HepG2 (cell line): ENCODE results near the gene CES2. TPM values are rescaled to one million over a fixed set of nuclear protein-coding genes. Genes with fewer than 3 reads are reported as not detected.

ENCODE experiments used
- ATF7-NPFF ChIP-seq: sonication (generic); formaldehyde crosslinking; IDR thresholded peaks from 2 replicates; pipeline ENCODE4 v1.8.1; 2023; ENCODE audit warnings: mild to moderate bottlenecking, low read depth, missing genetic modification reagents, moderate library complexity
- ERF ChIP-seq: IDR thresholded peaks from 2 replicates; pipeline ENCODE4 v1.6.1; 2018; ENCODE audit warnings: missing biosample characterization, missing genetic modification reagents
- FOSL2 ChIP-seq: sonication (generic); formaldehyde crosslinking; IDR thresholded peaks from 2 replicates; pipeline ENCODE4 v1.4.0; 2020; ENCODE audit warnings: missing genetic modification reagents
- FOXA1 ChIP-seq, 2 experiments: fragments of 450-650 bp in 1 of 2; sonication (generic) in 1 of 2; formaldehyde crosslinking in 1 of 2; IDR thresholded peaks; 2 replicates each; pipeline versions ENCODE4 v1.4.0 to v1.6.1; 2016 to 2020; ENCODE audit warnings: missing genetic modification reagents in 1 of 2
- HDAC1 ChIP-seq: sonication (generic); formaldehyde crosslinking; IDR thresholded peaks from 2 replicates; pipeline ENCODE4 v1.5.1; 2020; ENCODE audit warnings: mild to moderate bottlenecking, missing genetic modification reagents
- HDAC2 ChIP-seq: sonication (generic); formaldehyde crosslinking; IDR thresholded peaks from 2 replicates; pipeline ENCODE4 v1.4.0; 2020; ENCODE audit warnings: missing genetic modification reagents
- SIN3B ChIP-seq: fragments of 150-350 bp; IDR thresholded peaks from 2 replicates; pipeline ENCODE4 v1.6.1; 2014; ENCODE audit warnings: low read length
- ZBTB21 ChIP-seq: sonication (generic); formaldehyde crosslinking; IDR thresholded peaks from 2 replicates; pipeline ENCODE4 v1.4.0; 2020; ENCODE audit warnings: missing genetic modification reagents
- ZNF597 ChIP-seq: sonication (generic); formaldehyde crosslinking; IDR thresholded peaks from 2 replicates; pipeline ENCODE4 v1.5.0; 2020; ENCODE audit warnings: missing genetic modification reagents
- ZNF615 ChIP-seq: sonication (generic); formaldehyde crosslinking; IDR thresholded peaks from 2 replicates; pipeline ENCODE4 v1.5.0; 2020; ENCODE audit warnings: mild to moderate bottlenecking, missing genetic modification reagents, borderline replicate concordance
- ZNF773 ChIP-seq: sonication (generic); formaldehyde crosslinking; IDR thresholded peaks from 2 replicates; pipeline ENCODE4 v1.4.0; 2020; ENCODE audit warnings: missing genetic modification reagents, borderline replicate concordance
- polyA plus RNA-seq, 8 experiments: library from polyadenylated mRNA; depleted of rRNA in 3 of 8; stranded (reverse) in 7 of 8; unstranded in 1 of 8; fragments of >200 nt; fragmentation: Illumina TruSeq in 4 of 8; extraction: Trizol in 4 of 8; gene quantifications; 2 replicates each; pipeline versions ENCODE4 v1.2.1 to v1.2.3, GENCODE V29; 2011 to 2016; ENCODE audit warnings: low read depth in 4 of 8, missing spikeins in 1 of 8, mixed read lengths in 1 of 8; ENCODE audit not compliant: insufficient read depth in 1 of 8
- total RNA-seq, 5 experiments: library from RNA; depleted of rRNA; stranded (reverse); fragments of >200 nt; fragmentation: Illumina TruSeq; extraction: Trizol; gene quantifications; 2 replicates each; pipeline ENCODE4 v1.2.3, GENCODE V29; 2016; ENCODE audit warnings: low read depth in 1 of 5
- TF ChIP-seq, protein P1 (sequence below): sonication (generic); formaldehyde crosslinking; IDR thresholded peaks from 2 replicates; pipeline ENCODE4 v1.5.0; 2020; ENCODE audit warnings: missing genetic modification reagents
- TF ChIP-seq, protein P2 (sequence below): sonication (generic); formaldehyde crosslinking; IDR thresholded peaks from 2 replicates; pipeline ENCODE4 v1.5.0; 2020; ENCODE audit warnings: missing genetic modification reagents
- TF ChIP-seq, protein P3 (sequence below), 2 experiments: sonication (generic) in 1 of 2; formaldehyde crosslinking in 1 of 2; IDR thresholded peaks; 2 replicates each; pipeline versions ENCODE4 v1.5.1 to v1.6.1; 2011 to 2020; ENCODE audit warnings: borderline replicate concordance in 1 of 2, low read depth in 1 of 2, low read length in 1 of 2, mild to moderate bottlenecking in 1 of 2, missing genetic modification reagents in 1 of 2, moderate library complexity in 1 of 2
- TF ChIP-seq, protein P4 (sequence below): sonication (generic); formaldehyde crosslinking; IDR thresholded peaks from 2 replicates; pipeline ENCODE4 v1.4.0; 2020; ENCODE audit warnings: mild to moderate bottlenecking, missing genetic modification reagents

The CES2 gene
- total and polyA plus RNA-seq, 2 of the 13 experiments (the other 11 are each of a cell fraction or from before 2014, with no cell fraction given): 50.6 to 63.8 TPM

DNA sequence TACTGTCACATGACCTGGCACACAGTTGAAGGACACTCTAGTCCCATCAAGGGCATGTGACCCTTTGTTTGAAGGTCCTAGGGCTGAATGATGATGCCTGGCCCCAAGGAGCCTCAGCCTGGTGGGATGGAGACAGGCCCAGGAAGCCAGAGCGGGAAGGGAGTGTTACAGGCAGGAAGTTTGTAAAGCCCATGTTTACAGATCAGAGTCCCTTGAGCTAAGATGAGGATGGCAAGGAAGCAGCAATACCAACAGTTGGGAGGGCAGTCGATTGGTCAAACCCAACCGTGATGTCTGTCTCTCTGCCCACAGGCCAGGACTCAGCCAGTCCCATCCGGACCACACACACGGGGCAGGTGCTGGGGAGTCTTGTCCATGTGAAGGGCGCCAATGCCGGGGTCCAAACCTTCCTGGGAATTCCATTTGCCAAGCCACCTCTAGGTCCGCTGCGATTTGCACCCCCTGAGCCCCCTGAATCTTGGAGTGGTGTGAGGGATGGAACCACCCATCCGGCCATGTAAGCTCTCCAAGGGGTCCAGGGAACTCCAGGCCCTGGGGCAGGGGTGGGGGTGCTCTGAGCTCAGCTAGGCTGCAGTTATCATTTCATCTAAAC is 2.5 kb downstream of the CES2 start (continued):
- no peak for TF ChIP-seq ATF7-NPFF (CRISPR knock-in tag)
- TF ChIP-seq, protein P1, sequence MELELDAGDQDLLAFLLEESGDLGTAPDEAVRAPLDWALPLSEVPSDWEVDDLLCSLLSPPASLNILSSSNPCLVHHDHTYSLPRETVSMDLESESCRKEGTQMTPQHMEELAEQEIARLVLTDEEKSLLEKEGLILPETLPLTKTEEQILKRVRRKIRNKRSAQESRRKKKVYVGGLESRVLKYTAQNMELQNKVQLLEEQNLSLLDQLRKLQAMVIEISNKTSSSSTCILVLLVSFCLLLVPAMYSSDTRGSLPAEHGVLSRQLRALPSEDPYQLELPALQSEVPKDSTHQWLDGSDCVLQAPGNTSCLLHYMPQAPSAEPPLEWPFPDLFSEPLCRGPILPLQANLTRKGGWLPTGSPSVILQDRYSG (CRISPR knock-in tag): no peak
- TF ChIP-seq, protein P2, sequence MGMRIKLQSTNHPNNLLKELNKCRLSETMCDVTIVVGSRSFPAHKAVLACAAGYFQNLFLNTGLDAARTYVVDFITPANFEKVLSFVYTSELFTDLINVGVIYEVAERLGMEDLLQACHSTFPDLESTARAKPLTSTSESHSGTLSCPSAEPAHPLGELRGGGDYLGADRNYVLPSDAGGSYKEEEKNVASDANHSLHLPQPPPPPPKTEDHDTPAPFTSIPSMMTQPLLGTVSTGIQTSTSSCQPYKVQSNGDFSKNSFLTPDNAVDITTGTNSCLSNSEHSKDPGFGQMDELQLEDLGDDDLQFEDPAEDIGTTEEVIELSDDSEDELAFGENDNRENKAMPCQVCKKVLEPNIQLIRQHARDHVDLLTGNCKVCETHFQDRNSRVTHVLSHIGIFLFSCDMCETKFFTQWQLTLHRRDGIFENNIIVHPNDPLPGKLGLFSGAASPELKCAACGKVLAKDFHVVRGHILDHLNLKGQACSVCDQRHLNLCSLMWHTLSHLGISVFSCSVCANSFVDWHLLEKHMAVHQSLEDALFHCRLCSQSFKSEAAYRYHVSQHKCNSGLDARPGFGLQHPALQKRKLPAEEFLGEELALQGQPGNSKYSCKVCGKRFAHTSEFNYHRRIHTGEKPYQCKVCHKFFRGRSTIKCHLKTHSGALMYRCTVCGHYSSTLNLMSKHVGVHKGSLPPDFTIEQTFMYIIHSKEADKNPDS (CRISPR knock-in tag): no peak
- TF ChIP-seq, protein P3, sequence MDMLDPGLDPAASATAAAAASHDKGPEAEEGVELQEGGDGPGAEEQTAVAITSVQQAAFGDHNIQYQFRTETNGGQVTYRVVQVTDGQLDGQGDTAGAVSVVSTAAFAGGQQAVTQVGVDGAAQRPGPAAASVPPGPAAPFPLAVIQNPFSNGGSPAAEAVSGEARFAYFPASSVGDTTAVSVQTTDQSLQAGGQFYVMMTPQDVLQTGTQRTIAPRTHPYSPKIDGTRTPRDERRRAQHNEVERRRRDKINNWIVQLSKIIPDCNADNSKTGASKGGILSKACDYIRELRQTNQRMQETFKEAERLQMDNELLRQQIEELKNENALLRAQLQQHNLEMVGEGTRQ (IDR thresholded peaks at IDR 0.05; ENCODE audit: low read depth, low read length): no peak
- TF ChIP-seq, protein P3 (CRISPR knock-in tag; IDR thresholded peaks at IDR 0.05; ENCODE audit: borderline replicate concordance): no peak
- no peak for TF ChIP-seq ZNF773
- TF ChIP-seq SIN3B: no peak
- TF ChIP-seq HDAC2 (CRISPR knock-in tag): peak; percentile 38; the same call in 1 of the 2 replicates
- no peak for TF ChIP-seq ERF (CRISPR knock-in tag)
- TF ChIP-seq ZNF597 (CRISPR knock-in tag): no peak
- TF ChIP-seq HDAC1 (CRISPR knock-in tag): 0 out of 2 replicates have a peak, but pooled peaks have one; percentile 6
- TF ChIP-seq, protein P4, sequence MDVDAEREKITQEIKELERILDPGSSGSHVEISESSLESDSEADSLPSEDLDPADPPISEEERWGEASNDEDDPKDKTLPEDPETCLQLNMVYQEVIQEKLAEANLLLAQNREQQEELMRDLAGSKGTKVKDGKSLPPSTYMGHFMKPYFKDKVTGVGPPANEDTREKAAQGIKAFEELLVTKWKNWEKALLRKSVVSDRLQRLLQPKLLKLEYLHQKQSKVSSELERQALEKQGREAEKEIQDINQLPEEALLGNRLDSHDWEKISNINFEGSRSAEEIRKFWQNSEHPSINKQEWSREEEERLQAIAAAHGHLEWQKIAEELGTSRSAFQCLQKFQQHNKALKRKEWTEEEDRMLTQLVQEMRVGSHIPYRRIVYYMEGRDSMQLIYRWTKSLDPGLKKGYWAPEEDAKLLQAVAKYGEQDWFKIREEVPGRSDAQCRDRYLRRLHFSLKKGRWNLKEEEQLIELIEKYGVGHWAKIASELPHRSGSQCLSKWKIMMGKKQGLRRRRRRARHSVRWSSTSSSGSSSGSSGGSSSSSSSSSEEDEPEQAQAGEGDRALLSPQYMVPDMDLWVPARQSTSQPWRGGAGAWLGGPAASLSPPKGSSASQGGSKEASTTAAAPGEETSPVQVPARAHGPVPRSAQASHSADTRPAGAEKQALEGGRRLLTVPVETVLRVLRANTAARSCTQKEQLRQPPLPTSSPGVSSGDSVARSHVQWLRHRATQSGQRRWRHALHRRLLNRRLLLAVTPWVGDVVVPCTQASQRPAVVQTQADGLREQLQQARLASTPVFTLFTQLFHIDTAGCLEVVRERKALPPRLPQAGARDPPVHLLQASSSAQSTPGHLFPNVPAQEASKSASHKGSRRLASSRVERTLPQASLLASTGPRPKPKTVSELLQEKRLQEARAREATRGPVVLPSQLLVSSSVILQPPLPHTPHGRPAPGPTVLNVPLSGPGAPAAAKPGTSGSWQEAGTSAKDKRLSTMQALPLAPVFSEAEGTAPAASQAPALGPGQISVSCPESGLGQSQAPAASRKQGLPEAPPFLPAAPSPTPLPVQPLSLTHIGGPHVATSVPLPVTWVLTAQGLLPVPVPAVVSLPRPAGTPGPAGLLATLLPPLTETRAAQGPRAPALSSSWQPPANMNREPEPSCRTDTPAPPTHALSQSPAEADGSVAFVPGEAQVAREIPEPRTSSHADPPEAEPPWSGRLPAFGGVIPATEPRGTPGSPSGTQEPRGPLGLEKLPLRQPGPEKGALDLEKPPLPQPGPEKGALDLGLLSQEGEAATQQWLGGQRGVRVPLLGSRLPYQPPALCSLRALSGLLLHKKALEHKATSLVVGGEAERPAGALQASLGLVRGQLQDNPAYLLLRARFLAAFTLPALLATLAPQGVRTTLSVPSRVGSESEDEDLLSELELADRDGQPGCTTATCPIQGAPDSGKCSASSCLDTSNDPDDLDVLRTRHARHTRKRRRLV (CRISPR knock-in tag): no peak
- TF ChIP-seq ZNF615 (CRISPR knock-in tag): no peak
- TF ChIP-seq FOXA1 (IDR thresholded peaks at IDR 0.05): no peak
- TF ChIP-seq FOXA1 (CRISPR knock-in tag; IDR thresholded peaks at IDR 0.05): peak; percentile 81
- no peak for TF ChIP-seq ZBTB21 (CRISPR knock-in tag)
- TF ChIP-seq FOSL2 (CRISPR knock-in tag): peak; percentile 16; the same call in 1 of the 2 replicates
